ENCODE results near the gene GRK5.

DNA sequence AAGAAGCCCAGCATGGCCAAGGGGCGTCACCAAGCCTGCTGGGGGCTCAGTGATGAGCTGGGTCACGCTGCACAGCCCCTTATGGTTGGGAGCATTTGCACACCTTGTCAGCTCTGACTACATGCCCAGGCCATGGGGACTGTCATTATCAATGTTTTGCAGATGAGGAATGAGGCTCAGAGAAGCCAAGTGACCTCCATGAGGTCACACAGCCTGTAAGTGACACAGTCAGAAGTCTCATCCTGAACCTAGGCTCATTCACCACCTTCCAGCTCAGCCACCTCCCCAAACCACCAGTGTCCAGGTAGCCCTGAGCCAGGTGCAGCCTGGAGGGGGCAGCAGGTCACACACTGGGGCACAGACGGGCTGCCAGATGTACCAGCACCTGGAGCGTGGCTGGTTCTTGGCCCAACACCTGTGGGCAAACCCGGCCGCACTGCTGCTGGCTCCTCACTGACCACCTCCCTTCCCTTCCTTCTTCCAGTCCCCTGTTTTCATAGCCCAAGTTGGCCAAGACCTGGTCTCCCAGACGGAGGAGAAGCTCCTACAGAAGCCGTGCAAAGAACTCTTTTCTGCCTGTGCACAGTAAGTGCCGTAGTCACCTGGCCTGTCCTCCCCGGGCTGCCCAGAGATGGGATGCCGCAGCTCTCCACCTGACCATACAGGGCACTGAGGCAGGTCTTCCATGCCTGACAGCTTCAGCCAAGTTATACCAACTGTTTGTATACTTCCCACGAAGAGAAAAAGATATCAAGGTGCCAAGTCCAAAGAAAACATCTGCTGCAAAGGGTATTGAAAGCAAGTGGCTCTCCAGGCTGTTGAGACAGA is 215.5 kb downstream of the GRK5 start:
- TF ChIP-seq TARDBP (IDR thresholded peaks at IDR 0.05), result no peak
- no peak for TF ChIP-seq ELF4 (IDR thresholded peaks at IDR 0.05)
- TF ChIP-seq FOXM1 (IDR thresholded peaks at IDR 0.05; ENCODE audit: borderline replicate concordance), result no peak
- TF ChIP-seq BHLHE40 (IDR thresholded peaks at IDR 0.05; ENCODE audit: borderline replicate concordance), result no peak
- no peak for TF ChIP-seq CTBP1 (IDR thresholded peaks at IDR 0.05; ENCODE audit: borderline replicate concordance)

All from HEK293T (cell line).